A673 (cell line): ENCODE data around the gene MTERF4. TPM values are rescaled to one million over a fixed set of nuclear protein-coding genes. Genes with fewer than 3 reads are reported as not detected.

ENCODE experiments used
- BruUV-seq: library from RNA; stranded (reverse); fragments of 400-500 nt; replicated peaks from 2 replicates; lab custom pipeline; 2021; lab: Mats Ljungman, UMichigan
- CTCF ChIA-PET: fragments of 300-600 bp; sonication (Branson Sonifier 250); formaldehyde crosslinking; loops from one replicate; lab custom pipeline; 2022; ENCODE audit warnings: antibody characterized with exemption; lab: Charles Lee
- POLR2A ChIA-PET: fragments of 300-600 bp; sonication (Branson Sonifier 250); formaldehyde crosslinking; loops from one replicate; lab custom pipeline; 2022; ENCODE audit warnings: antibody characterized with exemption; ENCODE audit not compliant: low non-redundant PET; lab: Charles Lee
- DNase-seq: peaks from one replicate; pipeline ENCODE4 v3.0.0-alpha.2; 2015; ENCODE audit warnings: low spot score
- H3K27ac ChIP-seq: fragments of 200-600 bp; sonication (generic); 2 replicates; pipeline ENCODE4 v1.5.1; 2016; ENCODE audit warnings: mixed run types, low read depth, mild to moderate bottlenecking, mixed read lengths, antibody characterized with exemption, low read length; ENCODE audit not compliant: poor library complexity, severe bottlenecking
- H3K27me3 ChIP-seq: fragments of 200-600 bp; sonication (generic); replicated peaks from 2 replicates; pipeline ENCODE4 v1.6.1; 2017; ENCODE audit warnings: mixed run types, low read depth, mild to moderate bottlenecking, mixed read lengths, antibody characterized with exemption, low read length; ENCODE audit not compliant: insufficient read depth, poor library complexity
- H3K36me3 ChIP-seq: fragments of 200-600 bp; sonication (generic); 2 replicates; pipeline ENCODE4 v1.6.1; 2016; ENCODE audit warnings: mixed run types, mild to moderate bottlenecking, mixed read lengths, antibody characterized with exemption, low read length; ENCODE audit not compliant: insufficient read depth, poor library complexity, severe bottlenecking
- H3K4me1 ChIP-seq: fragments of 200-600 bp; sonication (generic); 2 replicates; pipeline ENCODE4 v1.6.1; 2017; ENCODE audit warnings: mixed run types, mild to moderate bottlenecking, mixed read lengths, antibody characterized with exemption, low read length; ENCODE audit not compliant: insufficient read depth, poor library complexity, severe bottlenecking
- H3K4me3 ChIP-seq: fragments of 200-600 bp; sonication (generic); 2 replicates; pipeline ENCODE4 v1.5.1; 2016; ENCODE audit warnings: low read depth, mixed run types, mild to moderate bottlenecking, mixed read lengths, low read length; ENCODE audit not compliant: poor library complexity, severe bottlenecking
- H3K9me3 ChIP-seq: fragments of 200-600 bp; sonication (generic); 2 replicates; pipeline ENCODE4 v1.6.1; 2016; ENCODE audit warnings: mixed run types, low read depth, mild to moderate bottlenecking, mixed read lengths, antibody characterized with exemption, low read length; ENCODE audit not compliant: poor library complexity, severe bottlenecking
- EZH2 ChIP-seq: fragments of 200-600 bp; sonication (generic); IDR thresholded peaks from 2 replicates; pipeline ENCODE4 v1.6.1; 2017; ENCODE audit warnings: borderline replicate concordance, low read depth, mild to moderate bottlenecking, mixed read lengths, antibody characterized with exemption, low read length; ENCODE audit not compliant: poor library complexity, severe bottlenecking
- intact Hi-C: fragments of 100-400 bp; cut with micrococcal nuclease; formaldehyde crosslinking; loops from one replicate; pipeline ENCODE4 v1.10.0; 2022; ENCODE audit not compliant: unreplicated experiment
- total RNA-seq: library from RNA; stranded (reverse); gene quantifications from 2 replicates; pipeline ENCODE4 v1.2.3, GENCODE V29; 2021
- TF ChIP-seq, protein P1 (sequence below): fragments of 300-800, 200-600 bp; sonication (generic); conservative IDR thresholded peaks from 2 replicates; pipeline ENCODE4 v1.5.1; 2017; ENCODE audit warnings: low read depth, mild to moderate bottlenecking, antibody characterized with exemption, low read length, moderate library complexity, mixed read lengths

Gene MTERF4
- total RNA-seq, 1 experiment from 2014 or later = 39.8 TPM

DNA sequence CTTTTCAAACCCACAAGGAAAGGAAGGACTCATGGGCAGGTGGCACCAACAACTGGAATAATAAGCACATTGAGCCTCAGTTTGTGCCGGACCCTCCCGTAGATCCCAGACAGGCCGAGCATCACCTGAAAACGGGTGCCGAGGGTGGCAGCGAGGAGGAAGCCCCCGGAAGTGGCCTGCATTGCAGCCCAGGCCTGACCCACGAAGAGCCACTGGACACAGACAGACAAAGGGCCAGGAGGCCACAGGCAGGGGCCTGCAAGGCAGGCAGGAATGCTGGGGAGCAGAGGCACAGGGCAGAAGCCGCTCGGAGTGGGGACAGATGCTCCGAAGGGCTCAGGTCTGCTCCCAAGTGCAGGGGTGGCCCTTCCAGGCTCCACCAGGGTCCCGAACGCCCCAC is 31.7 kb downstream of the MTERF4 start:
- H3K27ac ChIP-seq = no peak overlapping the region
- H3K4me3 ChIP-seq = no peak overlapping the region
- ChIA-PET POLR2A (no interaction called here), CTCF (no interaction called here)
- H3K27me3 ChIP-seq = no peaks in the 10 kb centered on the region
- H3K4me1 ChIP-seq = no peaks in the 10 kb centered on the region
- H3K36me3 ChIP-seq = no peaks in the 10 kb centered on the region
- BruUV-seq = no TSS peak
- DNase-seq = no peak
- intact Hi-C loops = loop anchor here (10.0 kb wide), 1 partner anchor 156 kb away; no protein-coding TSS in a partner anchor
- H3K9me3 ChIP-seq = no peaks in the 10 kb centered on the region
- TF ChIP-seq, protein P1, sequence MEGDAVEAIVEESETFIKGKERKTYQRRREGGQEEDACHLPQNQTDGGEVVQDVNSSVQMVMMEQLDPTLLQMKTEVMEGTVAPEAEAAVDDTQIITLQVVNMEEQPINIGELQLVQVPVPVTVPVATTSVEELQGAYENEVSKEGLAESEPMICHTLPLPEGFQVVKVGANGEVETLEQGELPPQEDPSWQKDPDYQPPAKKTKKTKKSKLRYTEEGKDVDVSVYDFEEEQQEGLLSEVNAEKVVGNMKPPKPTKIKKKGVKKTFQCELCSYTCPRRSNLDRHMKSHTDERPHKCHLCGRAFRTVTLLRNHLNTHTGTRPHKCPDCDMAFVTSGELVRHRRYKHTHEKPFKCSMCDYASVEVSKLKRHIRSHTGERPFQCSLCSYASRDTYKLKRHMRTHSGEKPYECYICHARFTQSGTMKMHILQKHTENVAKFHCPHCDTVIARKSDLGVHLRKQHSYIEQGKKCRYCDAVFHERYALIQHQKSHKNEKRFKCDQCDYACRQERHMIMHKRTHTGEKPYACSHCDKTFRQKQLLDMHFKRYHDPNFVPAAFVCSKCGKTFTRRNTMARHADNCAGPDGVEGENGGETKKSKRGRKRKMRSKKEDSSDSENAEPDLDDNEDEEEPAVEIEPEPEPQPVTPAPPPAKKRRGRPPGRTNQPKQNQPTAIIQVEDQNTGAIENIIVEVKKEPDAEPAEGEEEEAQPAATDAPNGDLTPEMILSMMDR = no peak
- no peak for TF ChIP-seq EZH2

DNA sequence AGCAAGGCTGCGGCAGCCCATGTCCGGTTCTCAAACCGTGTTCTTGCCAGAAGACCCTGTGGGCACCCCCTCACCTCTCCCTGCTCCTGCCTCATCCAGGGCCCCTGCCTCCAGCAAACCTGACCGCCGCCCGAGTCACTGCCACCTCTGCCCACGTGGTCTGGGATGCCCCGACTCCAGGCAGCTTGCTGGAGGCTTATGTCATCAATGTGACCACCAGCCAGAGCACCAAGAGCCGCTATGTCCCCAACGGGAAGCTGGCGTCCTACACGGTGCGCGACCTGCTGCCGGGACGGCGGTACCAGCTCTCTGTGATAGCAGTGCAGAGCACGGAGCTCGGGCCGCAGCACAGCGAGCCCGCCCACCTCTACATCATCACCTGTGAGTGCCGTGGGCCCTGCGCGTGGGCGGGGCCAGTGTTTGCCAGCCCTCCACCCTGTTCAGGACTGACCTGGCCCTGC is 32.2 kb downstream of the MTERF4 start:
- ChIA-PET POLR2A (no interaction called here), CTCF (no interaction called here)
- no peak for DNase-seq
- Histone ChIP-seq H3K36me3 (no peaks in the 10 kb centered on the region), H3K27me3 (no peaks in the 10 kb centered on the region), H3K27ac (no peak overlapping the region), H3K4me3 (no peak overlapping the region), H3K4me1 (no peaks in the 10 kb centered on the region), H3K9me3 (no peaks in the 10 kb centered on the region)
- BruUV-seq = no TSS peak
- intact Hi-C loops = loop anchor here (10.0 kb wide), 1 partner anchor 155 kb away; no protein-coding TSS in a partner anchor
- no peak for TF ChIP-seq EZH2
- TF ChIP-seq, protein P1 = no peak

DNA sequence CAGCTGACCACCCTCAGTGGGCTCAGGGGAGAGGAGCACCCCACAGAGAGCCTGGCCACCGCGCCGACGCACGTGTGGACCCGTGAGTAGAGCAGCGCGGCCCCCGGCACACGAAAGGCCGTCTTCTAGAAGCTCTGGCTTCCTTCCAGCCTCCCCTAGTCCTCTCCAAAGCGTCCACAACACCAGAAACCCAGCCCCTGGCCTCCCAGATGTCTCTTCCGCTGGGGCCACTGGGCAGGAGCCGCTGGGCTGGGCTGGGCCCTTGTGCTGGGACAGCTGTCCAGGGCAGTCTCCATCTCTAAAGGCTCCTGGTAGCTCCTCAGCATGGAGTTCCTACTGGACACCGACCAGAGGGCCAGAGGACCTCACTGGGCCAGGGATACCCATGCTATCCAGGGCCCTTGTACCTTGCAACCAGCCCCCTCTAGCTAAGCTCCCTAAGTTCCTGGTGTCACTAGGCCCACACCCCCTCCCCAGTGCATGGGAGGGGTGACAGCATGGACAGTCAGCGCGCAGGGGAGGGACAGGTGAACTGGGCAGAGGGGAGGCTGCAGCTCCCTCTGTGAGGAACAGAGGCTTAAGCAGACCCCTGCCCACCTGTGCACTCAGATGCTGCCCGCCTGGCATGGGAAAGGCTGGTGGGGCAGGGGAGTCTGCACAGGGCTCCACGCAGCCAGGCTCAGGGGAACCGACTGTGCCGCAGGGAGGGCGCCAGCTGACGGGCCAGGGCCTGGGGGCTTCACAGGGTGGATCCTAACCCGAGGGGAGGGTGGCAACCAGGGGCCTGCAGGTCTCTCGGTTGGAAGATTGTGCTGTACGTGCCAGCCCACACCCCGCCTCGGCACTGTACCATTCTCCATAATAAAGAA is 32.9 kb downstream of the MTERF4 start:
- ChIA-PET POLR2A (no interaction called here), CTCF (interaction anchor here (1.7 kb wide), 1 partner anchor 155 kb away, joined by 3 read pairs; no protein-coding TSS in a partner anchor)
- no peak overlapping the region for H3K4me3 ChIP-seq
- no peaks in the 10 kb centered on the region for H3K36me3 ChIP-seq
- no TSS peak for BruUV-seq
- H3K27me3 ChIP-seq = no peaks in the 10 kb centered on the region
- intact Hi-C loops = no loop called here
- H3K9me3 ChIP-seq = no peaks in the 10 kb centered on the region
- TF ChIP-seq EZH2 = no peak
- TF ChIP-seq, protein P1 = no peak
- DNase-seq = no peak
- no peak overlapping the region for H3K27ac ChIP-seq
- H3K4me1 ChIP-seq = no peaks in the 10 kb centered on the region
